SJCRH30 (cell line): Measurements from ENCODE around the gene TM7SF3. TPM values are rescaled to one million over a fixed set of nuclear protein-coding genes. Genes with fewer than 3 reads are reported as not detected.
A peak's percentile ranks its signal among the peaks of the same experiment; 100 is the strongest.
"Not testable (repeated sequence)": the region's sequence is repeated elsewhere in the genome, so short reads cannot be mapped to it uniquely, and the experiment has no call there.

Experiments
- DNase-seq, 2 experiments: peaks; one replicate each; pipeline ENCODE4 v3.0.0-alpha.2; 2015 to 2020
- H3K27ac ChIP-seq: fragments of 250-450 bp; sonication (Bioruptor Pico); 2 replicates; pipeline ENCODE4 v1.5.1; 2020; ENCODE audit warnings: mild to moderate bottlenecking, moderate library complexity
- H3K27me3 ChIP-seq: fragments of 250-450 bp; sonication (Bioruptor Pico); 2 replicates; pipeline ENCODE4 v1.5.1; 2020; ENCODE audit warnings: mild to moderate bottlenecking, moderate library complexity
- H3K36me3 ChIP-seq: fragments of 250-450 bp; sonication (Bioruptor Pico); 2 replicates; pipeline ENCODE4 v1.5.1; 2020; ENCODE audit warnings: mild to moderate bottlenecking, moderate library complexity
- H3K4me1 ChIP-seq: fragments of 250-450 bp; sonication (Bioruptor Pico); 2 replicates; pipeline ENCODE4 v1.5.1; 2020; ENCODE audit warnings: mild to moderate bottlenecking, moderate library complexity
- H3K4me3 ChIP-seq: fragments of 250-450 bp; sonication (Bioruptor Pico); 2 replicates; pipeline ENCODE4 v1.5.1; 2020; ENCODE audit warnings: mild to moderate bottlenecking, moderate library complexity
- H3K9me3 ChIP-seq: fragments of 250-450 bp; sonication (Bioruptor Pico); replicated peaks from 2 replicates; pipeline ENCODE4 v1.5.1; 2020; ENCODE audit warnings: mild to moderate bottlenecking, moderate library complexity
- total RNA-seq: library from RNA; depleted of rRNA; stranded (reverse); fragments of >200 nt; shearing (Covaris generic); gene quantifications from 2 replicates; pipeline ENCODE4 v1.2.3, GENCODE V29; 2014; rRNA removed

Gene TM7SF3
- 22.2 and 32.0 TPM in 2 replicates for total RNA-seq

GRCh38 chr12:27014085-27014858 is at the start of gene TM7SF3:
TSS of gene TM7SF3 (minus strand) at chr12:27014384. CDS start at chr12:27014168, 216 bp downstream.
- H3K9me3 ChIP-seq, result no peaks in the 10 kb centered on the region
- DNase-seq, result peak; percentile 88 to 89
- no peaks in the 10 kb centered on the region for H3K36me3 ChIP-seq
- H3K4me1 ChIP-seq, result 0 out of 2 replicates have a peak, but pooled peaks cover 2% of the 10 kb centered on the region
- H3K4me3 ChIP-seq, result peak within 1 kb of the TSS; percentile 75
- H3K27ac ChIP-seq, result peak within 1 kb of the TSS; percentile 25; the same call in 1 of the 2 replicates
- no peaks in the 10 kb centered on the region for H3K27me3 ChIP-seq

- no peak overlapping the region for H3K27ac ChIP-seq
- H3K4me1 ChIP-seq, result peaks cover 3% of the 10 kb centered on the region
- no peak overlapping the region for H3K4me3 ChIP-seq
- no peaks in the 10 kb centered on the region; the same call in 1 of the 2 replicates for H3K9me3 ChIP-seq
- H3K27me3 ChIP-seq, result no peaks in the 10 kb centered on the region
- H3K36me3 ChIP-seq, result no peaks in the 10 kb centered on the region
- DNase-seq, result no peak
These were observed 49.2 kb upstream of the TM7SF3 start for GRCh38 chr12:27063250-27063851.

- Histone ChIP-seq H3K36me3 (no peaks in the 10 kb centered on the region), H3K9me3 (no peaks in the 10 kb centered on the region; the same call in 1 of the 2 replicates), H3K4me3 (no peak overlapping the region), H3K27me3 (no peaks in the 10 kb centered on the region), H3K27ac (no peak overlapping the region), H3K4me1 (peaks cover 3% of the 10 kb centered on the region)
- no peak for DNase-seq
These were observed 47.1 kb upstream of the TM7SF3 start for GRCh38 chr12:27061317-27061716.

GRCh38 chr12:27060740-27061139 is 46.6 kb upstream of the TM7SF3 start:
- no peak overlapping the region for H3K4me3 ChIP-seq
- peak; percentile 63 to 84 for DNase-seq
- no peaks in the 10 kb centered on the region; the same call in 1 of the 2 replicates for H3K9me3 ChIP-seq
- H3K36me3 ChIP-seq, result no peaks in the 10 kb centered on the region
- H3K27me3 ChIP-seq, result no peaks in the 10 kb centered on the region
- peaks cover 3% of the 10 kb centered on the region for H3K4me1 ChIP-seq
- no peak overlapping the region for H3K27ac ChIP-seq

GRCh38 chr12:27057543-27057942 is 43.4 kb upstream of the TM7SF3 start:
- Histone ChIP-seq H3K9me3 (no peaks in the 10 kb centered on the region; the same call in 1 of the 2 replicates), H3K27ac (no peak overlapping the region), H3K36me3 (no peaks in the 10 kb centered on the region), H3K4me3 (no peak overlapping the region), H3K4me1 (peaks cover 3% of the 10 kb centered on the region), H3K27me3 (no peaks in the 10 kb centered on the region)
- no peak for DNase-seq

GRCh38 chr12:27055966-27056365 is 41.8 kb upstream of the TM7SF3 start:
- Histone ChIP-seq H3K4me1 (peaks cover 3% of the 10 kb centered on the region), H3K27ac (no peak overlapping the region), H3K4me3 (no peak overlapping the region), H3K27me3 (no peaks in the 10 kb centered on the region), H3K9me3 (no peaks in the 10 kb centered on the region; the same call in 1 of the 2 replicates), H3K36me3 (no peaks in the 10 kb centered on the region)
- DNase-seq, result no peak

GRCh38 chr12:27052742-27053141 is 38.6 kb upstream of the TM7SF3 start:
- Histone ChIP-seq H3K27ac (no peak overlapping the region), H3K27me3 (no peaks in the 10 kb centered on the region), H3K9me3 (no peaks in the 10 kb centered on the region; the same call in 1 of the 2 replicates), H3K4me1 (no peaks in the 10 kb centered on the region), H3K36me3 (no peaks in the 10 kb centered on the region), H3K4me3 (no peak overlapping the region)
- no peak for DNase-seq

- no peaks in the 10 kb centered on the region for H3K27me3 ChIP-seq
- no peak for DNase-seq
- H3K4me1 ChIP-seq, result no peaks in the 10 kb centered on the region
- no peak overlapping the region for H3K27ac ChIP-seq
- H3K36me3 ChIP-seq, result no peaks in the 10 kb centered on the region
- H3K4me3 ChIP-seq, result no peak overlapping the region
- no peaks in the 10 kb centered on the region; the same call in 1 of the 2 replicates for H3K9me3 ChIP-seq
These were observed 38.0 kb upstream of the TM7SF3 start for GRCh38 chr12:27052176-27052575.

- H3K27ac ChIP-seq, result no peak overlapping the region
- no peak overlapping the region for H3K4me3 ChIP-seq
- no peaks in the 10 kb centered on the region; the same call in 1 of the 2 replicates for H3K9me3 ChIP-seq
- H3K36me3 ChIP-seq, result no peaks in the 10 kb centered on the region
- no peaks in the 10 kb centered on the region for H3K4me1 ChIP-seq
- no peak for DNase-seq
- no peaks in the 10 kb centered on the region for H3K27me3 ChIP-seq
These were observed 34.9 kb upstream of the TM7SF3 start for GRCh38 chr12:27048822-27049752.

- not testable (repeated sequence) for H3K4me1 ChIP-seq, DNase-seq, H3K27ac ChIP-seq, H3K4me3 ChIP-seq, H3K27me3 ChIP-seq
- peaks cover 13% of the 10 kb centered on the region for H3K36me3 ChIP-seq
- peaks cover 12% of the 10 kb centered on the region for H3K9me3 ChIP-seq
These were observed 27.8 kb upstream of the TM7SF3 start for GRCh38 chr12:27042018-27042417.

GRCh38 chr12:27040637-27041036 is 26.5 kb upstream of the TM7SF3 start:
- not testable (repeated sequence) for H3K4me3 ChIP-seq, DNase-seq, H3K27ac ChIP-seq, H3K4me1 ChIP-seq, H3K27me3 ChIP-seq
- peaks cover 13% of the 10 kb centered on the region for H3K36me3 ChIP-seq
- H3K9me3 ChIP-seq, result peaks cover 12% of the 10 kb centered on the region

GRCh38 chr12:27034607-27035293 is 20.6 kb upstream of the TM7SF3 start:
- Histone ChIP-seq H3K9me3 (peaks cover 6% of the 10 kb centered on the region), H3K4me3 (peak overlapping the region; percentile 33), H3K36me3 (peaks cover 34% of the 10 kb centered on the region), H3K27ac (peak overlapping the region; percentile 80), H3K27me3 (no peaks in the 10 kb centered on the region), H3K4me1 (peaks cover 10% of the 10 kb centered on the region; the same call in 1 of the 2 replicates)
- DNase-seq, result peak; percentile 95 to 97

- no peak overlapping the region for H3K27ac ChIP-seq
- H3K4me1 ChIP-seq, result peaks cover 8% of the 10 kb centered on the region; the same call in 1 of the 2 replicates
- DNase-seq, result no peak
- H3K9me3 ChIP-seq, result 0 out of 2 replicates have a peak, but pooled peaks cover under 1% of the 10 kb centered on the region
- no peaks in the 10 kb centered on the region for H3K27me3 ChIP-seq
- H3K36me3 ChIP-seq, result peaks cover 47% of the 10 kb centered on the region
- no peak overlapping the region for H3K4me3 ChIP-seq
These were observed 18.5 kb upstream of the TM7SF3 start for GRCh38 chr12:27032679-27033078.

- H3K36me3 ChIP-seq, result peaks cover 51% of the 10 kb centered on the region
- no peak for DNase-seq
- H3K4me1 ChIP-seq, result peaks cover 8% of the 10 kb centered on the region; the same call in 1 of the 2 replicates
- H3K27ac ChIP-seq, result no peak overlapping the region
- no peaks in the 10 kb centered on the region for H3K27me3 ChIP-seq
- H3K4me3 ChIP-seq, result no peak overlapping the region
- no peaks in the 10 kb centered on the region for H3K9me3 ChIP-seq
These were observed 17.3 kb upstream of the TM7SF3 start for GRCh38 chr12:27031531-27031930.
